Neural crest cell (in vitro differentiated cells): ENCODE measurements around the gene MDFI. TPM values are rescaled to one million over a fixed set of nuclear protein-coding genes. Genes with fewer than 3 reads are reported as not detected.

Experiments used
- DNase-seq: peaks from one replicate; pipeline ENCODE4 v3.0.0; 2021; ENCODE audit warnings: low read depth, mixed read lengths, low spot score
- H3K27ac Mint-ChIP-seq: one replicate; pipeline ENCODE4 v1.8.0; 2021; ENCODE audit warnings: mild to moderate bottlenecking, mixed read lengths; ENCODE audit not compliant: unreplicated experiment
- H3K27me3 Mint-ChIP-seq: 2 replicates; pipeline ENCODE4 v1.8.0; 2021; ENCODE audit warnings: low read depth, mild to moderate bottlenecking, mixed read lengths
- H3K36me3 Mint-ChIP-seq: 2 replicates; pipeline ENCODE4 v1.8.0; 2021; ENCODE audit warnings: low read depth, mild to moderate bottlenecking, mixed read lengths
- H3K4me1 Mint-ChIP-seq: 2 replicates; pipeline ENCODE4 v1.8.0; 2021; ENCODE audit warnings: mixed read lengths
- H3K4me3 Mint-ChIP-seq: one replicate; pipeline ENCODE4 v1.8.0; 2021; ENCODE audit warnings: mild to moderate bottlenecking, mixed read lengths
- H3K9me3 Mint-ChIP-seq: 2 replicates; pipeline ENCODE4 v1.8.0; 2021; ENCODE audit warnings: mixed read lengths
- CTCF ChIP-seq: fragments of 200-600 bp; sonication (generic); conservative IDR thresholded peaks from 2 replicates; pipeline ENCODE4 v1.5.0; 2021; ENCODE audit warnings: antibody characterized with exemption, mild to moderate bottlenecking
- total RNA-seq: library from RNA; stranded (reverse); gene quantifications from 2 replicates; pipeline ENCODE4 v1.2.1, GENCODE V29; 2021

Gene MDFI
- total RNA-seq, 1 donor from 2014 or later, result 65.8 TPM

GRCh38 chr6:41599852-41600445 lies 38.3 kb upstream of the MDFI start:
- Mint-ChIP-seq H3K27me3 (peaks cover 8% of the 10 kb centered on the region), H3K27ac (no peak overlapping the region), H3K4me3 (no peak overlapping the region), H3K4me1 (peaks cover 23% of the 10 kb centered on the region), H3K36me3 (peaks cover 5% of the 10 kb centered on the region), H3K9me3 (no peaks in the 10 kb centered on the region)
- DNase-seq, result no peak
- TF ChIP-seq CTCF, result no peak

GRCh38 chr6:41600499-41601247 lies 37.6 kb upstream of the MDFI start:
- no peaks in the 10 kb centered on the region for H3K9me3 Mint-ChIP-seq
- peaks cover 5% of the 10 kb centered on the region for H3K36me3 Mint-ChIP-seq
- TF ChIP-seq CTCF, result no peak
- H3K27ac Mint-ChIP-seq, result no peak overlapping the region
- H3K4me3 Mint-ChIP-seq, result no peak overlapping the region
- H3K27me3 Mint-ChIP-seq, result peaks cover 10% of the 10 kb centered on the region
- no peak for DNase-seq
- peaks cover 23% of the 10 kb centered on the region for H3K4me1 Mint-ChIP-seq

- H3K4me1 Mint-ChIP-seq, result peaks cover 23% of the 10 kb centered on the region
- no peak overlapping the region for H3K4me3 Mint-ChIP-seq
- no peaks in the 10 kb centered on the region for H3K9me3 Mint-ChIP-seq
- no peak for DNase-seq
- no peak overlapping the region for H3K27ac Mint-ChIP-seq
- peaks cover 5% of the 10 kb centered on the region for H3K36me3 Mint-ChIP-seq
- no peak for TF ChIP-seq CTCF
- H3K27me3 Mint-ChIP-seq, result peaks cover 10% of the 10 kb centered on the region
These were observed 37.1 kb upstream of the MDFI start for GRCh38 chr6:41601248-41601549.

- H3K36me3 Mint-ChIP-seq, result no peaks in the 10 kb centered on the region
- H3K4me1 Mint-ChIP-seq, result peaks cover 23% of the 10 kb centered on the region
- DNase-seq, result no peak
- no peak for TF ChIP-seq CTCF
- H3K27me3 Mint-ChIP-seq, result peaks cover 10% of the 10 kb centered on the region
- H3K4me3 Mint-ChIP-seq, result no peak overlapping the region
- no peaks in the 10 kb centered on the region for H3K9me3 Mint-ChIP-seq
- no peak overlapping the region for H3K27ac Mint-ChIP-seq
These were observed 35.9 kb upstream of the MDFI start for GRCh38 chr6:41602422-41602743.

GRCh38 chr6:41602864-41603608 lies 35.2 kb upstream of the MDFI start:
- Mint-ChIP-seq H3K27ac (no peak overlapping the region), H3K27me3 (peaks cover 10% of the 10 kb centered on the region), H3K4me1 (peaks cover 23% of the 10 kb centered on the region), H3K36me3 (no peaks in the 10 kb centered on the region), H3K4me3 (peak overlapping the region; percentile 79), H3K9me3 (no peaks in the 10 kb centered on the region)
- peak; percentile 88 for DNase-seq
- peak; percentile 97 for TF ChIP-seq CTCF
